Lower lobe of right lung (tissue), 2 donors: ENCODE data around the gene RBM38. TPM values are rescaled to one million over a fixed set of nuclear protein-coding genes. Genes with fewer than 3 reads are reported as not detected.

ENCODE experiments used
- ATAC-seq, 2 donors: fragments of 200-7000 bp; cut with Tn5 transposase; one replicate each; pipeline ENCODE4 v1.9.1; 2020 to 2022; ENCODE audit warnings: mild to moderate bottlenecking in 2 of 2, moderate library complexity in 2 of 2
- DNase-seq: peaks from one replicate; pipeline ENCODE4 v3.0.0-alpha.2; 2020
- H3K27ac ChIP-seq: fragments of 200-600 bp; one replicate; pipeline ENCODE4 v1.8.0; 2022
- H3K27me3 ChIP-seq: fragments of 200-600 bp; one replicate; pipeline ENCODE4 v1.8.0; 2022; ENCODE audit warnings: low read depth
- H3K36me3 ChIP-seq: fragments of 200-600 bp; one replicate; pipeline ENCODE4 v1.8.0; 2022; ENCODE audit warnings: mild to moderate bottlenecking
- H3K4me1 ChIP-seq: fragments of 200-600 bp; one replicate; pipeline ENCODE4 v1.8.0; 2022
- H3K4me3 ChIP-seq: fragments of 200-600 bp; one replicate; pipeline ENCODE4 v1.8.0; 2022; ENCODE audit warnings: mild to moderate bottlenecking
- H3K9me3 ChIP-seq: fragments of 200-600 bp; one replicate; pipeline ENCODE4 v1.8.0; 2022
- intact Hi-C: fragments of 100-400 bp; cut with DNase I; formaldehyde crosslinking; loops from one replicate; pipeline ENCODE4 v1.11.0; 2022
- total RNA-seq: library from RNA; stranded (reverse); fragmentation: NEBNext Ultra II Directional; extraction: Animal tissue kit (Norgen Biotek cat#: 25700); gene quantifications from one replicate; pipeline ENCODE4 v1.2.1, GENCODE V29; 2021
- TF ChIP-seq, protein P1 (sequence below): fragments of 200-600 bp; IDR thresholded peaks from one replicate; pipeline ENCODE4 v1.8.0; 2022; ENCODE audit warnings: antibody characterized with exemption, mild to moderate bottlenecking
- donor health status: DM: no; HTN: yes; CAD: no; lungs with severe emphysema.

Gene RBM38
- total RNA-seq, 1 donor from 2014 or later, result 15.5 TPM

GRCh38 chr20:57382516-57382915, 8.7 kb upstream of the RBM38 start:
- intact Hi-C loops, result loop anchor here (5.0 kb wide), 1 partner anchor 115 kb away; no protein-coding TSS in a partner anchor
- ATAC-seq, result no peak
- H3K27me3 ChIP-seq, result no peaks in the 10 kb centered on the region
- TF ChIP-seq, protein P1, sequence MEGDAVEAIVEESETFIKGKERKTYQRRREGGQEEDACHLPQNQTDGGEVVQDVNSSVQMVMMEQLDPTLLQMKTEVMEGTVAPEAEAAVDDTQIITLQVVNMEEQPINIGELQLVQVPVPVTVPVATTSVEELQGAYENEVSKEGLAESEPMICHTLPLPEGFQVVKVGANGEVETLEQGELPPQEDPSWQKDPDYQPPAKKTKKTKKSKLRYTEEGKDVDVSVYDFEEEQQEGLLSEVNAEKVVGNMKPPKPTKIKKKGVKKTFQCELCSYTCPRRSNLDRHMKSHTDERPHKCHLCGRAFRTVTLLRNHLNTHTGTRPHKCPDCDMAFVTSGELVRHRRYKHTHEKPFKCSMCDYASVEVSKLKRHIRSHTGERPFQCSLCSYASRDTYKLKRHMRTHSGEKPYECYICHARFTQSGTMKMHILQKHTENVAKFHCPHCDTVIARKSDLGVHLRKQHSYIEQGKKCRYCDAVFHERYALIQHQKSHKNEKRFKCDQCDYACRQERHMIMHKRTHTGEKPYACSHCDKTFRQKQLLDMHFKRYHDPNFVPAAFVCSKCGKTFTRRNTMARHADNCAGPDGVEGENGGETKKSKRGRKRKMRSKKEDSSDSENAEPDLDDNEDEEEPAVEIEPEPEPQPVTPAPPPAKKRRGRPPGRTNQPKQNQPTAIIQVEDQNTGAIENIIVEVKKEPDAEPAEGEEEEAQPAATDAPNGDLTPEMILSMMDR, result no peak
- peaks cover 15% of the 10 kb centered on the region for H3K36me3 ChIP-seq
- no peaks in the 10 kb centered on the region for H3K9me3 ChIP-seq
- no peak overlapping the region for H3K4me3 ChIP-seq
- peaks cover 12% of the 10 kb centered on the region for H3K4me1 ChIP-seq
- DNase-seq, result no peak
- no peak overlapping the region for H3K27ac ChIP-seq

GRCh38 chr20:57383447-57384347, 7.5 kb upstream of the RBM38 start:
- peaks cover 15% of the 10 kb centered on the region for H3K36me3 ChIP-seq
- TF ChIP-seq, protein P1, result no peak
- intact Hi-C loops, result loop anchor here (5.0 kb wide), 1 partner anchor 114 kb away; no protein-coding TSS in a partner anchor
- H3K4me1 ChIP-seq, result peaks cover 14% of the 10 kb centered on the region
- DNase-seq (no peak), ATAC-seq (no peak)
- H3K4me3 ChIP-seq, result no peak overlapping the region
- no peaks in the 10 kb centered on the region for H3K27me3 ChIP-seq
- no peaks in the 10 kb centered on the region for H3K9me3 ChIP-seq
- no peak overlapping the region for H3K27ac ChIP-seq

DNA sequence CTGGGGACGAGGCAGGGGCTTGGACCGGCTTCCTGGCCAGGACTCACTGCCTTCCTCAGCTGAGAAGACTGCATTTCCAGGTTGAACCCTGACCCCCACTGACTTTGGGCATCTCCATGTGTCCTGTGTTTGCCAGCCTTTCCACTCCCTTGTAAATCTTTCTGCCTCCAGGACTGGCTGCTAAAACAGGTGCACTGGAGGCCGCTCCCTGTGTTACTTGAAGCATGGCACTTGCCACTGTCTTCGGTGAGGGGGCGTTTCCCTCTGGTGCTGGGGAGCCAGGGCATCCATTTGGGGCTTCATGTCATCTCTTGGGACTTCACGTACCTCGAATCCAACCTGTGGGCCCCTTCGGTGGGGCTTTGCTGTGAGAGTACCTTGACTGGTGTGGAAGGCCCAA, 6.7 kb upstream of the RBM38 start:
- Histone ChIP-seq H3K27ac (peak overlapping the region; percentile 73), H3K36me3 (peaks cover 15% of the 10 kb centered on the region), H3K27me3 (no peaks in the 10 kb centered on the region), H3K4me1 (peaks cover 19% of the 10 kb centered on the region), H3K4me3 (no peak overlapping the region), H3K9me3 (no peaks in the 10 kb centered on the region)
- intact Hi-C loops, result loop anchor here (5.0 kb wide), 1 partner anchor 113 kb away; no protein-coding TSS in a partner anchor
- no peak for ATAC-seq
- DNase-seq, result no peak
- TF ChIP-seq, protein P1, result no peak

GRCh38 chr20:57384953-57385761, 6.0 kb upstream of the RBM38 start:
- no peaks in the 10 kb centered on the region for H3K27me3 ChIP-seq
- peak overlapping the region; percentile 73 for H3K27ac ChIP-seq
- TF ChIP-seq, protein P1, result no peak
- DNase-seq, result no peak
- H3K4me3 ChIP-seq, result no peak overlapping the region
- H3K9me3 ChIP-seq, result no peaks in the 10 kb centered on the region
- intact Hi-C loops, result loop anchor here (5.0 kb wide), 1 partner anchor 112 kb away; no protein-coding TSS in a partner anchor
- peaks cover 26% of the 10 kb centered on the region for H3K4me1 ChIP-seq
- ATAC-seq, result no peak
- H3K36me3 ChIP-seq, result peaks cover 13% of the 10 kb centered on the region

- ATAC-seq (no peak), DNase-seq (no peak)
- no peaks in the 10 kb centered on the region for H3K27me3 ChIP-seq
- H3K4me3 ChIP-seq, result no peak overlapping the region
- peaks cover 5% of the 10 kb centered on the region for H3K36me3 ChIP-seq
- intact Hi-C loops, result no loop called here
- H3K27ac ChIP-seq, result peak overlapping the region; percentile 73
- no peaks in the 10 kb centered on the region for H3K9me3 ChIP-seq
- peaks cover 33% of the 10 kb centered on the region for H3K4me1 ChIP-seq
- TF ChIP-seq, protein P1, result no peak
Measured at GRCh38 chr20:57385940-57386339, 5.3 kb upstream of the RBM38 start.
